BLaER1 (cell line): ENCODE results near the gene KDM3A.
"Not testable (repeated sequence)": the region's sequence is repeated elsewhere in the genome, so short reads cannot be mapped to it uniquely, and the experiment has no call there.

ENCODE experiments used
- H3K27ac ChIP-seq: shearing (Covaris generic); formaldehyde crosslinking; 2 replicates; pipeline ENCODE4 v1.8.1; 2022
- H3K27me3 ChIP-seq: shearing (Covaris generic); formaldehyde crosslinking; 2 replicates; pipeline ENCODE4 v1.8.1; 2022
- H3K36me3 ChIP-seq: shearing (Covaris generic); formaldehyde crosslinking; 2 replicates; pipeline ENCODE4 v1.8.1; 2022
- H3K4me1 ChIP-seq: shearing (Covaris generic); formaldehyde crosslinking; 2 replicates; pipeline ENCODE4 v1.8.1; 2022
- H3K4me2 ChIP-seq: shearing (Covaris generic); formaldehyde crosslinking; 2 replicates; pipeline ENCODE4 v1.8.1; 2022
- H3K4me3 ChIP-seq: shearing (Covaris generic); formaldehyde crosslinking; 2 replicates; pipeline ENCODE4 v1.8.1; 2022
- H3K9ac ChIP-seq: shearing (Covaris generic); formaldehyde crosslinking; 2 replicates; pipeline ENCODE4 v1.8.1; 2022
- H3K9me3 ChIP-seq: shearing (Covaris generic); formaldehyde crosslinking; 2 replicates; pipeline ENCODE4 v1.8.1; 2022
- H4K20me1 ChIP-seq: shearing (Covaris generic); formaldehyde crosslinking; 2 replicates; pipeline ENCODE4 v1.8.1; 2022
- Cebpa-rat ChIP-seq: shearing (Covaris generic); IDR thresholded peaks from 2 replicates; pipeline ENCODE4 v1.8.1; 2022

Gene KDM3A

DNA sequence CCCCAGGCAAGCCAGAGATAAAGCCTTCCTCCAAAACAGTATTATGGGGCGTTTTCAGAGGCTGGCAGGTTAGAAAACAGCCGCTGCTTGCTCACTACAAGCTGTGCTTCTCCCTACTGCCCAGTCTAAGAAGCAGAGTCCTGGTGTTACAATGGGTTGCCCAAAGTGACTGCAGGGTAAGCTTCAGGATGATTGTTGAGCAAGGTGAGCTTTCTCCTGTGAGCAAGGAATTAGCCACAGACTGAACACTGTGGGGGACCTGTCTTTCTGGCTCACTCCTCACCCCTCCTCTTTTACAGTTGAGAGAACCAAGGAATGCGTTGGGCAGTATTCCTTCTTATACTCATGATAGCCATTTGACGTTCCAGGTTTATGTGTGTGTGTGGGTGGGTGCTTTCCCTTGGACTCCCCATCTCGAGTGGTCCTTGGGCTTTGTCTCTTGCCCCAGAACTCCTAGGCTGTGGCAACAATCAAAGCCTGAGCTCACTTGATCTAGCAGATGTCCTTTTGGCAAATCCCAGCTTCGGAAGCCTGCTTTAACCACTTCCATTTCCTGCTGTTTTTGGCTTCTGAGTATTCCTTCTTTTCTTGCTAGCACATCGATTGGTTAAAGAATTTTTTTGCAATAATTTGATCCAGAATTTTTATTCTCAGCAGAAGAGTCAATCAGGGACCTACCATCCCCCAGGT, 47.5 kb downstream of the KDM3A start:
- H3K4me2 ChIP-seq, result no peak overlapping the region
- no peak overlapping the region for H3K9ac ChIP-seq
- H3K9me3 ChIP-seq, result no peaks in the 10 kb centered on the region
- no peak overlapping the region for H3K27ac ChIP-seq
- H4K20me1 ChIP-seq, result no peaks in the 10 kb centered on the region
- no peak overlapping the region for H3K4me3 ChIP-seq
- TF ChIP-seq Cebpa-rat, result no peak
- no peaks in the 10 kb centered on the region for H3K4me1 ChIP-seq
- H3K27me3 ChIP-seq, result no peaks in the 10 kb centered on the region
- peaks cover 100% of the 10 kb centered on the region for H3K36me3 ChIP-seq

DNA sequence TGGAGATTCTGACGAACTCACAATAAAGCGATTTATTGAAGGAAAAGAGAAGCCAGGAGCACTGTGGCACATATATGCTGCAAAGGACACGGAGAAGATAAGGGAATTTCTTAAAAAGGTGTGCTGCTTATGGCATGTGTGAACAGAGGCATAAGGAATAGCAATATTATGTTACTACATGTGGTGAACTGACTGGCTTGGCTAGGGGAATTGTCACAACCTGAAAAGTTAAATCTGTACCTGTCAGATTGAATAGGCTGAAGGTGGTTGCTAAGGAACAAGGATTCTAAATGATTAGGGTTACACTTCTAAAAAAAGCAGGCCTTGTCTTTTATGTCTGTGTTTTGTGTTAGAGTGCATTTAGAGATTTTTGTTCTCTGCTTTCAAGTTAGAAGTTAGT, 48.4 kb downstream of the KDM3A start:
- H3K4me3 ChIP-seq, result no peak overlapping the region
- peaks cover 99% of the 10 kb centered on the region for H3K36me3 ChIP-seq
- no peak overlapping the region for H3K27ac ChIP-seq
- TF ChIP-seq Cebpa-rat, result no peak
- no peaks in the 10 kb centered on the region for H3K4me1 ChIP-seq
- H4K20me1 ChIP-seq, result no peaks in the 10 kb centered on the region
- no peak overlapping the region for H3K4me2 ChIP-seq
- no peak overlapping the region for H3K9ac ChIP-seq
- no peaks in the 10 kb centered on the region for H3K9me3 ChIP-seq
- no peaks in the 10 kb centered on the region for H3K27me3 ChIP-seq

GRCh38 chr2:86490245-86490644, 49.1 kb downstream of the KDM3A start:
- Histone ChIP-seq H4K20me1 (no peaks in the 10 kb centered on the region), H3K36me3 (peaks cover 99% of the 10 kb centered on the region), H3K4me2 (no peak overlapping the region), H3K9me3 (no peaks in the 10 kb centered on the region), H3K27ac (no peak overlapping the region), H3K4me3 (no peak overlapping the region), H3K27me3 (no peaks in the 10 kb centered on the region), H3K9ac (no peak overlapping the region), H3K4me1 (no peaks in the 10 kb centered on the region)
- TF ChIP-seq Cebpa-rat, result no peak

DNA sequence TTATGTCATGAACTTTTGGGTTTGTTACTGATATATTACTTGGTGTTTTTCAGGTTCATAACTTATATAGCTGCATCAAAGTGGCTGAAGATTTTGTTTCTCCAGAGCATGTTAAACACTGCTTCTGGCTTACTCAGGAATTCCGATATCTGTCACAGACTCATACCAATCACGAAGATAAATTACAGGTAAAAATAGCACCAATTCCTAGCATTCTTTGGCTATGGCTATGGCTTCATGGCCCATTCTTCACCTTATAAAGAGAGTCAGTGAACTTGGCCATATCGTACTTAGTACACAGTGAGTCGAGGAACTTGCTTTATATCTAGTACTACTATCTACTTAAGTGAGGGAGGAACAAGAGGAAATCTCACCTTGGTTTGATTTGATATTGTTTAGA, 49.9 kb downstream of the KDM3A start:
- Histone ChIP-seq H3K4me3 (no peak overlapping the region), H3K9ac (no peak overlapping the region), H3K27ac (no peak overlapping the region), H3K4me2 (no peak overlapping the region), H3K27me3 (no peaks in the 10 kb centered on the region), H4K20me1 (no peaks in the 10 kb centered on the region), H3K36me3 (peaks cover 99% of the 10 kb centered on the region), H3K4me1 (no peaks in the 10 kb centered on the region; the same call in 1 of the 2 replicates), H3K9me3 (no peaks in the 10 kb centered on the region)
- TF ChIP-seq Cebpa-rat, result no peak

DNA sequence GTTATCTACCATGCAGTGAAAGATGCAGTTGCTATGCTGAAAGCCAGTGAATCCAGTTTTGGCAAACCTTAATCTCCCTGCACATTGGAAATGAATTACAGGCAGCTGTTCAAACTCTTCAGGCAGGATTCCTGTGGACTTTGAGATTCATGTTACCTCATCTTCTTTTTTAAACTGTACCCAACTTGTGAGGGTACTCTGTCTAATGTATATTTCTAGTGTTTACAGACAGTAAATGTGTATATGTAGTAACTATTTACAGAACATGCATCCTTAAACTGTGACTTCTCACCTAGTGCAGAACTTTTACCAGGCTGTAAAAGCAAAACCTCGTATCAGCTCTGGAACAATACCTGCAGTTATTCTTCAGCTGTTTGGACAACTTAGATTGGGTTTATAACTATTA, 50.9 kb downstream of the KDM3A start:
- no peak overlapping the region for H3K4me2 ChIP-seq
- no peaks in the 10 kb centered on the region for H3K27me3 ChIP-seq
- no peaks in the 10 kb centered on the region for H3K9me3 ChIP-seq
- no peak for TF ChIP-seq Cebpa-rat
- no peak overlapping the region for H3K4me3 ChIP-seq
- no peaks in the 10 kb centered on the region for H4K20me1 ChIP-seq
- H3K27ac ChIP-seq, result no peak overlapping the region
- peaks cover 4% of the 10 kb centered on the region; the same call in 1 of the 2 replicates for H3K4me1 ChIP-seq
- peaks cover 99% of the 10 kb centered on the region for H3K36me3 ChIP-seq
- H3K9ac ChIP-seq, result no peak overlapping the region

DNA sequence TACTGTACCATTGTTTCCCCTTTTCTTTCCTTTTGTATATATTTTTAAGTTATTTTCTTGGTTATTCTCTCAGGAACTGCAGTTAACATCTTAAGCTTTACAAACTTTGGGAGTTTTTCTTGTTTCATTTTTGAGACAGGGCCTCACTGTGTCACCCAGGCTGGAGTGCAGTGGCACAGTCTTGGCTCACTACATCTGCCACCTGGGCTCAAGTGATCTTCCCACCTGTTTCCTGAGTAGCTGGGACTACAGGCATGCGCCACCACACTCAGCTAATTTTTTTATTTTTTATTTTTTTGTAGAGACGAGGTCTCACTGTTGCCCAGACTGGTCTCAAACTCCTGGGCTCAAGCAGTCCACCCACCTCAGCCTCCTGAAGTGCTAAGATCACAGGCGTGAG, 55.2 kb downstream of the KDM3A start:
- not testable (repeated sequence) for H3K4me3 ChIP-seq, H4K20me1 ChIP-seq, H3K27me3 ChIP-seq, H3K4me1 ChIP-seq, H3K4me2 ChIP-seq, H3K27ac ChIP-seq, H3K9ac ChIP-seq
- Histone ChIP-seq H3K9me3 (peaks cover 42% of the 10 kb centered on the region), H3K36me3 (peaks cover 99% of the 10 kb centered on the region)

- peaks cover 95% of the 10 kb centered on the region for H3K36me3 ChIP-seq
These were observed 57.5 kb downstream of the KDM3A start for GRCh38 chr2:86498468-86499260.

DNA sequence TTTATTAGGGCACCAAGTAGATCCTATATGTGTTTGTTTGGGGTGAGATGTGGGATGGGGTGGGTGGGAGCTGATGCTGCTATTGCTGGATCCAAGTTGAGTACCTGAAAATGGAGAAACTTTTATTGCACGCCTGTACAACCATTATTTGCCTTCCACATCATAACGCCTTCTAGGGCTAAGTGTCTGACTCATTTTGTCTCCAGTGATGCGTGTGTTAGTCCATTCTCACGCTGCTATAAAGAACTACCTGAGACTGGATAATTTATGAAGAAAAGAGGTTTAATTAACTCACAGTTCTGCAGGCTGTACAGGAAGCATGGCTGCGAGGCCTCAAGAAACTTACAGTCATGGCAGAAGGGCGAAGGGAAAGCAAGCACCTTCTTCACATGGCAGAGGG, 58.2 kb downstream of the KDM3A start:
- peaks cover 96% of the 10 kb centered on the region for H3K36me3 ChIP-seq

More at GRCh38 chr2:86498468-86499260, 57.5 kb downstream of the KDM3A start:
- Histone ChIP-seq H3K9ac (no peak overlapping the region), H3K27ac (no peak overlapping the region), H4K20me1 (no peaks in the 10 kb centered on the region), H3K27me3 (no peaks in the 10 kb centered on the region), H3K4me1 (peaks cover 4% of the 10 kb centered on the region; the same call in 1 of the 2 replicates), H3K4me3 (no peak overlapping the region), H3K9me3 (peaks cover 53% of the 10 kb centered on the region), H3K4me2 (no peak overlapping the region)
- TF ChIP-seq Cebpa-rat, result no peak

DNA sequence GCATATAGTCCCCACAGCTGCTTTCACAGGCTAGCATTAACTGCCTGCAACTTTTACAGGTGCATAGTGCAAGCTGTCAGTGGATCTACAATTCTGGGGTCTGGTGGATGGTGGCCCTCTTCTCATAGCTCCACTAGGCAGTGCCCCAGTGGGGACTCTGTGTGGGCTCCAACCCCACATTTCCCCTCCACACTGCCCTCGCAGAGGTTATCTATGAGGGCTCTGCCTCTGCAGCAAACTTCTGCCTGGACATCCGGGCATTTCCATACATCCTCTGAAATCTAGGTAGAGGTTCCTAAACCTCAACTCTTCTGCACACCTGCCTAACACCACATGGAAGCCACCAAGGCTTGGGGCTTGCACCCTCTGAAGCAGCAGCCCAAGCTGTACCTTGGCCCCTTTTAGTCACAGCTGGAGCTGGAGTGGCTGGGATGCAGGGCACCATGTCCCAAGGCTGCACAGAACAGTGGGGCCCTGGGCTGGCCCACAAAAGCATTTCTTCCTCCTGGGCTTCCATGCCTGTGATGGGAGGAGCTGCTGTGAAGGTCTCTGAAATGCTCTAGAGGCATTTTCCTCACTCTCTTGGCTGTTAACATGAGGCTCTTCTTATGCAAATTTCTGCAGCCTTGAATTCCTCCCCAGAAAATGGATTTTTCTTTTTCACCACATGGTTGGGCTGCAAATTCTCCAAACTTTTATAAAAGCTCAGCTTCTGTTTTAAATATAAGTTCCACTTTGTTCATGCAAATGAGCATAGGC, 59.3 kb downstream of the KDM3A start:
- no peak for TF ChIP-seq Cebpa-rat
- Histone ChIP-seq H3K4me2 (no peak overlapping the region), H3K9me3 (peaks cover 53% of the 10 kb centered on the region), H3K4me3 (peak overlapping the region; percentile 24; the same call in 1 of the 2 replicates), H3K27ac (no peak overlapping the region), H3K9ac (no peak overlapping the region), H3K4me1 (peaks cover 4% of the 10 kb centered on the region; the same call in 1 of the 2 replicates), H3K27me3 (no peaks in the 10 kb centered on the region), H4K20me1 (no peaks in the 10 kb centered on the region), H3K36me3 (peaks cover 96% of the 10 kb centered on the region)

More for the DNA sequence above, 58.2 kb downstream of the KDM3A start:
- peak overlapping the region; percentile 24; the same call in 1 of the 2 replicates for H3K4me3 ChIP-seq
- H4K20me1 ChIP-seq, result no peaks in the 10 kb centered on the region
- no peak overlapping the region for H3K4me2 ChIP-seq
- no peak for TF ChIP-seq Cebpa-rat
- no peak overlapping the region for H3K27ac ChIP-seq
- H3K27me3 ChIP-seq, result no peaks in the 10 kb centered on the region
- H3K9me3 ChIP-seq, result peaks cover 53% of the 10 kb centered on the region
- no peak overlapping the region for H3K9ac ChIP-seq
- H3K4me1 ChIP-seq, result peaks cover 4% of the 10 kb centered on the region; the same call in 1 of the 2 replicates
